NT2/D1 (cell line): ENCODE data around the gene KREMEN1.

Experiments used
- DNase-seq: peaks from one replicate; pipeline ENCODE4 v3.0.0-alpha.2; 2011; ENCODE audit warnings: low read depth, low spot score
- H3K27me3 ChIP-seq: 2 replicates; pipeline ENCODE4 v1.6.0; 2011; ENCODE audit warnings: mild to moderate bottlenecking; ENCODE audit not compliant: insufficient read length, insufficient read depth
- H3K36me3 ChIP-seq: 2 replicates; pipeline ENCODE4 v1.6.1; 2011; ENCODE audit warnings: mild to moderate bottlenecking, low read length, mixed read lengths; ENCODE audit not compliant: insufficient read depth, insufficient read length
- H3K4me1 ChIP-seq: 2 replicates; pipeline ENCODE4 v1.5.1; 2011; ENCODE audit not compliant: insufficient read depth, insufficient read length
- H3K4me3 ChIP-seq: 2 replicates; pipeline ENCODE4 v1.5.1; 2011; ENCODE audit warnings: low read depth; ENCODE audit not compliant: insufficient read length
- H3K9ac ChIP-seq: 2 replicates; pipeline ENCODE4 v1.6.0; 2011; ENCODE audit warnings: low read depth; ENCODE audit not compliant: insufficient read length
- H3K9me3 ChIP-seq: 2 replicates; pipeline ENCODE4 v1.5.1; 2011; ENCODE audit warnings: mild to moderate bottlenecking, low read length; ENCODE audit not compliant: insufficient read depth
- SUZ12 ChIP-seq: IDR thresholded peaks from 2 replicates; pipeline ENCODE4 v1.6.1; 2011; ENCODE audit not compliant: insufficient read length, insufficient read depth; ENCODE audit errors: extremely low read depth
- YY1 ChIP-seq: IDR thresholded peaks from 2 replicates; pipeline ENCODE4 v1.6.1; 2011; ENCODE audit not compliant: insufficient read length, insufficient read depth
- ZNF274 ChIP-seq: IDR thresholded peaks from 2 replicates; pipeline ENCODE4 v1.6.1; 2011; ENCODE audit warnings: mild to moderate bottlenecking, low read depth, low read length

The KREMEN1 gene

DNA sequence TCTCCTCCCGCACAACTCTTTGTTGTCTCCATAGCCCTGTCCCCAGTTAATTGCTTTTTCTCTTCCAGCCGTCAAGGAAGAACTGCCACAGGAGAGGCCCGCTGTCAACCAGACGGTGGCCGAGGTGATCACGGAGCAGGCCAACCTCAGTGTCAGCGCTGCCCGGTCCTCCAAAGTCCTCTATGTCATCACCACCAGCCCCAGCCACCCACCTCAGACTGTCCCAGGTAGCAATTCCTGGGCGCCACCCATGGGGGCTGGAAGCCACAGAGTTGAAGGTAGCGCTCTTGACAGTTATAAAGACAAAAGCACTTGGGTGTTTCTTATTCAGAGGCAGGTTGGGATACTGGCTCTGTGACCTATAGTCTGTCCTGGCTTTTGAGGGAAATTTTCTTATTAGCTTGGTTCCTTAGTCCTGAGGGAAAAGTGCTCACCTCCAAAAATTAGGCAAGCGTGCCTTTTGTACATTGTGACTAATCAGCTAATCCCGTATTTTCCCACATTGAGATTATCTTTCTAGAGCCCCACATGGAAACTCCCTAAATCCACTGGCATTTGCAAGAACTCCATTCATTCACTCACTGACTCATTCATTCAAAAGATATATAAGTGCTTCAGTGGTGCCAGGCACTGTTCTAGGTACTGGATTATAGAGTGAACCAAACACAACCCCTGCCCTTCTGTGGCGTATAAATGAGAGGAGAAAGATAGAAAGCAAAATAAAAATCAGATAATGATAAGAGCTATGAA is 65.9 kb downstream of the KREMEN1 start:
- H3K36me3 ChIP-seq: peaks cover 4% of the 10 kb centered on the region
- TF ChIP-seq SUZ12 (no peak), YY1 (no peak), ZNF274 (no peak)
- no peaks in the 10 kb centered on the region for H3K27me3 ChIP-seq
- DNase-seq: no peak
- peaks cover 7% of the 10 kb centered on the region for H3K4me1 ChIP-seq
- H3K9me3 ChIP-seq: no peaks in the 10 kb centered on the region
- no peak overlapping the region for H3K4me3 ChIP-seq
- H3K9ac ChIP-seq: no peak overlapping the region

GRCh38 chr22:29139965-29140782 is 67.3 kb downstream of the KREMEN1 start:
- no peaks in the 10 kb centered on the region for H3K27me3 ChIP-seq
- peaks cover 9% of the 10 kb centered on the region for H3K36me3 ChIP-seq

DNA sequence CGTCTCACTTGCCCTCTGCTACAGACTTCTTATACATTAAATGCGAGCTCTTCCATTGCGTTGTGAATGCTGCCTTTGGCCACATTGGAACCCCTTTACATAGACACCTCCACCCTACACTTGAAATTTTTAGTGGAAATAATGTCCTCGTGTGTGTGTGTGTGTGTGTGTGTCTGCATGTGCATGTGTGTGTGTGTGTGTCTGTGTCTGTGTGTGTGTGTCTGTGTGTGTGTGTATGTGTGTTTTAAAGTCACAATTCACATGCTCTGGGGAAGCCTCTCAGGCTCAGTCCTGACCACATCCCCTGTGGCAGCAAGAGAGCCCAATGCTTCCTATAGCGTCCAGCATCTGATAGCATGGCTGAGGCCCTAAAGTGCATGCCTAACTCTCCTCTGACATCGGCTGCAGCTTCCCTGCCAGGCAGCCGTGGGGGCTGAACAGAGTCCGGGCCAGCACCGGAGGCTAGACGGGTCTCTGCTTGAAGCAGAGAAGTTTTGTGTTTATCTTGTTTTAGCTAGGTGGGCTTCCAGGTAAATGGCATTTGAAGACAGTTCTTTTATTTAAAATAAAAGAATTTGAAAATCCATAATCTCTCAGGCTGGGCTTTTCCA is 68.3 kb downstream of the KREMEN1 start:
- no peak for TF ChIP-seq YY1
- no peak for TF ChIP-seq SUZ12
- TF ChIP-seq ZNF274: no peak
- peaks cover 9% of the 10 kb centered on the region for H3K36me3 ChIP-seq
- no peaks in the 10 kb centered on the region for H3K27me3 ChIP-seq
- no peaks in the 10 kb centered on the region for H3K9me3 ChIP-seq
- no peak overlapping the region for H3K4me3 ChIP-seq
- peaks cover 11% of the 10 kb centered on the region for H3K4me1 ChIP-seq
- no peak for DNase-seq
- no peak overlapping the region for H3K9ac ChIP-seq

More at GRCh38 chr22:29139965-29140782, 67.3 kb downstream of the KREMEN1 start:
- H3K9ac ChIP-seq: no peak overlapping the region
- peaks cover 8% of the 10 kb centered on the region for H3K4me1 ChIP-seq
- H3K4me3 ChIP-seq: no peak overlapping the region
- DNase-seq: no peak
- no peaks in the 10 kb centered on the region for H3K9me3 ChIP-seq
- no peak for TF ChIP-seq YY1
- no peak for TF ChIP-seq ZNF274
- TF ChIP-seq SUZ12: no peak

DNA sequence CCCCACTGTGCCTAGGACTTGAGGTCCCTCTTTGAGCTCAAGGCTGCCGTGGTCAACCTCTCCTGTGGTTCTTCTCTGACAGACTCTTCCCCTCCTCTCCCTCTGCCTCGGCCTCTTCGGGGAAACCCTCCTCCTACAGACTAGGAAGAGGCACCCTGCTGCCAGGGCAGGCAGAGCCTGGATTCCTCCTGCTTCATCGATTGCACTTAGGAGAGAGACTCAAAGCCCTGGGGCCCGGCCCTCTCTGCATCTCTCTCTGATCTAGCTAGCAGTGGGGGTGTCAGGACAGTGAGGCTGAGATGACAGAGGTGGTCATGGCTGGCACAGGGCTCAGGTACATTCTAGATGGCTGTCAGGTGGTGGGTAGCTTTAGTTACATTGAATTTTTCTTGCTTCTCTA is 69.3 kb downstream of the KREMEN1 start:
- no peaks in the 10 kb centered on the region for H3K9me3 ChIP-seq
- no peaks in the 10 kb centered on the region for H3K27me3 ChIP-seq
- H3K4me3 ChIP-seq: no peak overlapping the region
- TF ChIP-seq SUZ12: no peak
- no peak for TF ChIP-seq YY1
- TF ChIP-seq ZNF274: no peak
- no peak overlapping the region for H3K9ac ChIP-seq
- DNase-seq: no peak
- H3K36me3 ChIP-seq: peaks cover 9% of the 10 kb centered on the region
- H3K4me1 ChIP-seq: peaks cover 13% of the 10 kb centered on the region

GRCh38 chr22:29143941-29144785 is 71.3 kb downstream of the KREMEN1 start:
- Histone ChIP-seq H3K4me1 (peaks cover 20% of the 10 kb centered on the region), H3K36me3 (peaks cover 5% of the 10 kb centered on the region), H3K4me3 (no peak overlapping the region), H3K27me3 (no peaks in the 10 kb centered on the region), H3K9me3 (no peaks in the 10 kb centered on the region), H3K9ac (no peak overlapping the region)
- no peak for TF ChIP-seq YY1
- TF ChIP-seq SUZ12: no peak
- TF ChIP-seq ZNF274: no peak
- DNase-seq: no peak

DNA sequence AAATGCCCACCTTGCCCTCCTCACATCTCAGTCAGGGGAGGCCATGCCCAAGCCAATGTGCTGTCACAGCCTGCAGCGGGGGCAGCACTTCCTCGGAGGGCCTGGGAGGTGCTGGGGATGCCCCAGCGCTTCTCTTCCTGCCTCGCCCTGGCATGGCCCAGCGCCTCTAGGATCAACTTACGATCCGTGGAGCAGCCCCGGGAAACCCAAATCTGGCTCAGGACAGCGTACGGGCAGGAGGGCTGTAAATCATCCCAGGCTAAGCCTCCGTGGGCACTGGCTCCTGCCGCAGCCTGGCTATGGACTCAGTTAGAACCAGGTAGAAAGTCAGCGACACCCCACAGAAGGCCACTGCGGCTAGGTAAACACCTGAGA is 71.9 kb downstream of the KREMEN1 start:
- H3K36me3 ChIP-seq: peaks cover 5% of the 10 kb centered on the region
- H3K27me3 ChIP-seq: no peaks in the 10 kb centered on the region
- TF ChIP-seq SUZ12 (no peak), ZNF274 (no peak), YY1 (no peak)
- H3K4me1 ChIP-seq: peaks cover 20% of the 10 kb centered on the region
- DNase-seq: no peak
- H3K9ac ChIP-seq: no peak overlapping the region
- H3K4me3 ChIP-seq: no peak overlapping the region
- H3K9me3 ChIP-seq: no peaks in the 10 kb centered on the region
